Right lobe of liver (tissue), 6 donors: ENCODE data around the gene LRRTM4. TPM values are rescaled to one million over a fixed set of nuclear protein-coding genes. Genes with fewer than 3 reads are reported as not detected.

Experiments used
- ATAC-seq, 4 donors: fragments of 200-7000 bp; cut with Tn5 transposase; one replicate each; pipeline ENCODE4 v1.9.1; 2020; ENCODE audit warnings: mild to moderate bottlenecking in 4 of 4, moderate library complexity in 4 of 4
- DNase-seq, 3 donors: peaks; one replicate each; pipeline ENCODE4 v3.0.0-alpha.2; 2020
- H3K27ac ChIP-seq, 3 donors: fragments of 200-600 bp; one replicate each; pipeline ENCODE4 v1.8.0; 2022
- H3K27me3 ChIP-seq, 2 donors: fragments of 200-600 bp; one replicate each; pipeline ENCODE4 v1.8.0; 2022
- H3K36me3 ChIP-seq, 4 donors: fragments of 200-600 bp; sonication (generic) in 1 of 4; one replicate each; pipeline versions ENCODE4 v1.5.1 to v1.8.0; 2017 to 2022; ENCODE audit warnings: control low read depth in 1 of 4
- H3K4me1 ChIP-seq, 4 donors: fragments of 200-600 bp; sonication (generic) in 1 of 4; one replicate each; pipeline versions ENCODE4 v1.5.1 to v1.8.0; 2017 to 2022; ENCODE audit warnings: control low read depth in 1 of 4
- H3K4me3 ChIP-seq, 3 donors: fragments of 200-600 bp; one replicate each; pipeline ENCODE4 v1.8.0; 2022
- H3K9me3 ChIP-seq, 4 donors: fragments of 200-600 bp; sonication (generic) in 1 of 4; one replicate each; pipeline versions ENCODE4 v1.5.1 to v1.8.0; 2017 to 2022; ENCODE audit warnings: control low read depth in 1 of 4
- POLR2A ChIP-seq: fragments of 450-650 bp; IDR thresholded peaks from one replicate; pipeline ENCODE4 v1.6.1; 2017; ENCODE audit warnings: antibody characterized with exemption, mild to moderate bottlenecking
- WGBS: methylation state at CpG from one replicate; pipeline ENCODE4 v1.1.6; 2018; ENCODE audit warnings: low coverage, low lambda C conversion rate; ENCODE audit not compliant: insufficient coverage; ENCODE audit errors: missing lambda C conversion rate; 5-methylcytosine and 5-hydroxymethylcytosine counted together
- intact Hi-C, 2 donors: fragments of 100-400 bp; cut with DNase I; formaldehyde crosslinking; loops; one replicate each; pipeline versions ENCODE4 v1.11.2 to v1.14.1; 2022
- total RNA-seq, 6 experiments: library from RNA; depleted of rRNA in 2 of 6; stranded (reverse); fragments of >200 nt in 2 of 6; fragmentation: NEBNext Ultra II Directional in 3 of 6; extraction: Animal tissue kit (Norgen Biotek cat#: 25700) in 3 of 6; gene quantifications; one replicate each; pipeline versions ENCODE4 v1.1.0 to v1.2.4, GENCODE V29; 2016 to 2023
- TF ChIP-seq, protein P1 (sequence below), 4 donors: fragments of 200-600 bp in 3 of 4; fragments of 450-650 bp in 1 of 4; IDR thresholded peaks; one replicate each; pipeline versions ENCODE4 v1.5.1 to v1.8.0; 2016 to 2022; ENCODE audit warnings: antibody characterized with exemption in 4 of 4, mild to moderate bottlenecking in 2 of 4
- donor health status: DM: no; HTN: yes; CAD: no.
- donor health status: DM: no; HTN: no; CAD: no.
- donor health status: DM: no; HTN: no; CAD: no.
- donor health status: DM: no; HTN: yes; CAD: no.
- donor health status: DM: no; HTN: yes; CAD: no.

The LRRTM4 gene
- total RNA-seq, 6 experiments from 2014 or later: 0.09 to 0.10 (median 0.09) TPM; not detected in 3

DNA sequence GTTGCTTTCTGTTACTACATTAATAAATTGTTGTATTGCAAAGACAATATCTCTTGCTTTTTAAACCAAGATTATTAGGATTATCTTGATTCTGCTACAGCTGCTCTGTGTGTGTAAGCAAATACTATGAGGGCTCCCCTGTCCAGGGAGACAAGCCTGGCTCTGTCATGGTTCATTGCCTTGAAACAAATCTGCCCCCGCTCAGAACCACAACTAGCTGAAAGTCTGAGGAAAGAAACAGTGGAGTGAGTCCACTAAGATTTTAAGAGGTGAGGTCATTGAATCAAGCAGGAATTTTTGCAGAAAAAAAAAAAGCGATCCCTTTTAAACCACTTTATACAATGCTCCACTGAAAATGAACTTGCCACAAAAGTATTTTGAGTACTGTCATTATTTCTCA lies 30.8 kb upstream of the LRRTM4 start:
- DNase-seq: no peak
- Histone ChIP-seq H3K36me3 (no peaks in the 10 kb centered on the region), H3K4me1 (no peaks in the 10 kb centered on the region), H3K27ac (no peak overlapping the region), H3K9me3 (no peaks in the 10 kb centered on the region), H3K4me3 (no peak overlapping the region), H3K27me3 (no peaks in the 10 kb centered on the region)
- TF ChIP-seq, protein P1, sequence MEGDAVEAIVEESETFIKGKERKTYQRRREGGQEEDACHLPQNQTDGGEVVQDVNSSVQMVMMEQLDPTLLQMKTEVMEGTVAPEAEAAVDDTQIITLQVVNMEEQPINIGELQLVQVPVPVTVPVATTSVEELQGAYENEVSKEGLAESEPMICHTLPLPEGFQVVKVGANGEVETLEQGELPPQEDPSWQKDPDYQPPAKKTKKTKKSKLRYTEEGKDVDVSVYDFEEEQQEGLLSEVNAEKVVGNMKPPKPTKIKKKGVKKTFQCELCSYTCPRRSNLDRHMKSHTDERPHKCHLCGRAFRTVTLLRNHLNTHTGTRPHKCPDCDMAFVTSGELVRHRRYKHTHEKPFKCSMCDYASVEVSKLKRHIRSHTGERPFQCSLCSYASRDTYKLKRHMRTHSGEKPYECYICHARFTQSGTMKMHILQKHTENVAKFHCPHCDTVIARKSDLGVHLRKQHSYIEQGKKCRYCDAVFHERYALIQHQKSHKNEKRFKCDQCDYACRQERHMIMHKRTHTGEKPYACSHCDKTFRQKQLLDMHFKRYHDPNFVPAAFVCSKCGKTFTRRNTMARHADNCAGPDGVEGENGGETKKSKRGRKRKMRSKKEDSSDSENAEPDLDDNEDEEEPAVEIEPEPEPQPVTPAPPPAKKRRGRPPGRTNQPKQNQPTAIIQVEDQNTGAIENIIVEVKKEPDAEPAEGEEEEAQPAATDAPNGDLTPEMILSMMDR (IDR thresholded peaks at IDR 0.05): no peak
- TF ChIP-seq POLR2A: no peak
- WGBS: 86% methylated on average over 2 of the region's 2 CpGs
- intact Hi-C loops: no loop called here
- ATAC-seq: no peak

DNA sequence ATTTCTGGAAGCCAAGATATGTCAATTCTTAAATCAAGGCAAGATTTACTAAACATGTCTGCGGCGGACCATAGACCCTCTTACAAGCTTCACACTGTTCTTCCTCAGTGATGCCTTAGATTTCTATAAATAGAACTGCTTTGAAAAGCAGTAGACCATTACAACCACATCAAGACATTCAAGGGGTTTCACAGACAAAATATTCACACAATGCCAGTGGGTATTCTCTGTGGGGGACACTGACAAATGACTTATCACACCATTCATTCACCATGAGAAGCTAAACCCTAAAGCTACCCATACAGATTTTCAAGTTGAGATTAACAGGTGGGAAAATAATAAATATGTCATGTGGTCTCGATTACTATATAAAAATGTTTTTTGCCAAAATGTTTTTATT lies 15.9 kb upstream of the LRRTM4 start:
- H3K36me3 ChIP-seq: no peaks in the 10 kb centered on the region
- TF ChIP-seq, protein P1 (IDR thresholded peaks at IDR 0.05): no peak
- no peak for TF ChIP-seq POLR2A
- no peak for DNase-seq
- no peak overlapping the region for H3K4me3 ChIP-seq
- no peak overlapping the region for H3K27ac ChIP-seq
- intact Hi-C loops: no loop called here
- 71% methylated on average over 3 of the region's 3 CpGs for WGBS
- no peaks in the 10 kb centered on the region for H3K4me1 ChIP-seq
- H3K27me3 ChIP-seq: no peaks in the 10 kb centered on the region
- ATAC-seq: no peak
- H3K9me3 ChIP-seq: no peaks in the 10 kb centered on the region

DNA sequence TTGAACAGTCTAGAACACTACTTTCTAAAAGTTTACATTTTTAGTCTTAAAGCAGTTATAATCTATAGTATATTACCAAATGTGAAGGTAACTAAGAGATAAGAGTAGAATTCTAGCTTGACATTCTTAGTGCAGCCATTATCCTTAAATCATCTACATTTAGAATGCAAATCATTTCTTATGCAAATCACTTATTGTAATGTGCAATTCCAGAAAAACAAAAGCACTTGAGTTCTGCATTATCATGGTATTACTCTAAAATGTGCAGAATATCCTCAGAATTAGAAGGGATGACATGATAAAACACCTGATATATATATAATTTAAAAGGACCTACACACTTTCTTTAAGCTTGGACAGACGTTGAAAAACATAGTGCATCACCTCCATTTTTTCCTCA lies 712 bp upstream of the LRRTM4 start:
- no peaks in the 10 kb centered on the region for H3K36me3 ChIP-seq
- 52% methylated on average over 1 of the region's 1 CpG for WGBS
- ATAC-seq (no peak), DNase-seq (no peak)
- intact Hi-C loops: no loop called here
- TF ChIP-seq, protein P1 (IDR thresholded peaks at IDR 0.05): no peak
- no peak for TF ChIP-seq POLR2A
- no peaks in the 10 kb centered on the region for H3K4me1 ChIP-seq
- H3K9me3 ChIP-seq: no peaks in the 10 kb centered on the region
- no peaks in the 10 kb centered on the region for H3K27me3 ChIP-seq
- no peak overlapping the region for H3K4me3 ChIP-seq
- no peak overlapping the region for H3K27ac ChIP-seq

DNA sequence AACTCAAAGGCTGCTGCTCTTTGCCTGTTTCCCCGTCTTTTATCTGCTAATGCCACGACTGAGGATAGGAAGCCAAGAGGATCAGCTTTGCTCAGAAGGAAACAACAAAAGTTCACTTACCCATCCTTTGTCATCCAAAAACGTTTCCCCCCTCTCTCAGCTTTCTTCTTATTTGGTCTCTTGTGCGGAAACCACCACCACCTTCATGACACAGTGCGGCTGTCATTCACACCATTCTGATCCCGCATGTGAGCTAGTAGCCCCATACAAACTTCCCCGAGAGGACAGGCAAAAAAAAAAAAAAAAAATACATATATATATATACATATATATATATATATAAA lies 656 bp downstream of the LRRTM4 start:
- H3K4me1 ChIP-seq: no peaks in the 10 kb centered on the region
- H3K4me3 ChIP-seq: no peak overlapping the region
- intact Hi-C loops: no loop called here
- H3K9me3 ChIP-seq: no peaks in the 10 kb centered on the region
- DNase-seq (no peak), ATAC-seq (no peak)
- WGBS: 17% methylated on average over 7 of the region's 7 CpGs
- H3K27me3 ChIP-seq: no peaks in the 10 kb centered on the region
- no peak overlapping the region for H3K27ac ChIP-seq
- H3K36me3 ChIP-seq: no peaks in the 10 kb centered on the region
- no peak for TF ChIP-seq POLR2A
- TF ChIP-seq, protein P1 (IDR thresholded peaks at IDR 0.05): no peak
